Neural cell (in vitro differentiated cells): Measurements from ENCODE around the gene SPTLC2.

Experiments used
- EZH2 ChIP-seq: fragments of 200-600, 300-800 bp; shearing (Covaris generic), sonication (generic); IDR thresholded peaks from 2 replicates; pipeline ENCODE4 v1.6.1; 2014; ENCODE audit warnings: antibody characterized with exemption, low read length, borderline replicate concordance, mild to moderate bottlenecking; ENCODE audit not compliant: insufficient read depth, poor library complexity, severe bottlenecking
- POLR2AphosphoS5 ChIP-seq: IDR thresholded peaks from 2 replicates; pipeline ENCODE4 v1.6.1; 2012
- RAD21 ChIP-seq: fragments of 450-650 bp; conservative IDR thresholded peaks from 2 replicates; pipeline ENCODE4 v1.6.1; 2014; ENCODE audit warnings: antibody characterized with exemption, mild to moderate bottlenecking, moderate library complexity
- REST ChIP-seq: IDR thresholded peaks from 2 replicates; pipeline ENCODE4 v1.6.1; 2012; ENCODE audit warnings: borderline replicate concordance
- TAF1 ChIP-seq: IDR thresholded peaks from 2 replicates; pipeline ENCODE4 v1.6.1; 2012; ENCODE audit warnings: low read depth
- TF ChIP-seq, protein P1 (sequence below): fragments of 450-650 bp; IDR thresholded peaks from 2 replicates; pipeline ENCODE4 v1.5.1; 2014; ENCODE audit warnings: antibody characterized with exemption, mild to moderate bottlenecking, moderate library complexity; ENCODE audit not compliant: poor library complexity, severe bottlenecking

GRCh38 chr14:77565289-77565993, 51.0 kb downstream of the SPTLC2 start:
- TF ChIP-seq EZH2 (no peak), REST (no peak), POLR2AphosphoS5 (no peak), RAD21 (no peak), TAF1 (no peak)
- TF ChIP-seq, protein P1, sequence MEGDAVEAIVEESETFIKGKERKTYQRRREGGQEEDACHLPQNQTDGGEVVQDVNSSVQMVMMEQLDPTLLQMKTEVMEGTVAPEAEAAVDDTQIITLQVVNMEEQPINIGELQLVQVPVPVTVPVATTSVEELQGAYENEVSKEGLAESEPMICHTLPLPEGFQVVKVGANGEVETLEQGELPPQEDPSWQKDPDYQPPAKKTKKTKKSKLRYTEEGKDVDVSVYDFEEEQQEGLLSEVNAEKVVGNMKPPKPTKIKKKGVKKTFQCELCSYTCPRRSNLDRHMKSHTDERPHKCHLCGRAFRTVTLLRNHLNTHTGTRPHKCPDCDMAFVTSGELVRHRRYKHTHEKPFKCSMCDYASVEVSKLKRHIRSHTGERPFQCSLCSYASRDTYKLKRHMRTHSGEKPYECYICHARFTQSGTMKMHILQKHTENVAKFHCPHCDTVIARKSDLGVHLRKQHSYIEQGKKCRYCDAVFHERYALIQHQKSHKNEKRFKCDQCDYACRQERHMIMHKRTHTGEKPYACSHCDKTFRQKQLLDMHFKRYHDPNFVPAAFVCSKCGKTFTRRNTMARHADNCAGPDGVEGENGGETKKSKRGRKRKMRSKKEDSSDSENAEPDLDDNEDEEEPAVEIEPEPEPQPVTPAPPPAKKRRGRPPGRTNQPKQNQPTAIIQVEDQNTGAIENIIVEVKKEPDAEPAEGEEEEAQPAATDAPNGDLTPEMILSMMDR = no peak
